Effector CD8-positive, alpha-beta T cell (primary cell): ENCODE data around the gene CACNA1B.
"Not testable (repeated sequence)": the region's sequence is repeated elsewhere in the genome, so short reads cannot be mapped to it uniquely, and the experiment has no call there.

Experiments used
- DNase-seq: peaks from one replicate; lab custom pipeline; 2025; lab: John Stamatoyannopoulos, UW

CACNA1B gene

GRCh38 chr9:137865581-137866145 lies 11.9 kb upstream of the CACNA1B start:
- DNase-seq, result no peak

GRCh38 chr9:137866226-137867141 lies 11.1 kb upstream of the CACNA1B start:
- no peak for DNase-seq

DNA sequence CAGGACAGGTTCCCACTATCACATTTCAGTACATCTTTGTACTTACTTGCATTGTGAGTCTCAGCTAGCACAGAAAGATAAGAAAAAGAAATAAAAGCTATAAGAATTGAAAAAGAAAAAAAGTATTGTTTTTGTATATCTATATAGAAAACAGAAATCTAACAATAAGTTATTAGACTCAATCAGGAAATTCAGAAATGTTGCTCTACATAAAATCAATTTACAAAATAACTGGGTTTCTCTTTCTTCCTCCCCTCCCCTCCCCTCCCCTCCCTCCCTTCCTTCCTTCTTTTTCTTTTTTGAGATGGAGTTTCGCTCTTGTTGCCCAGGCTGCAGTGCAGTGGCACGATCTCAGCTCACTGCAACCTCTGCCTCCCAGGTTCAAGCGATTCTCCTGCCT lies 7.2 kb upstream of the CACNA1B start:
- DNase-seq, result no peak

DNA sequence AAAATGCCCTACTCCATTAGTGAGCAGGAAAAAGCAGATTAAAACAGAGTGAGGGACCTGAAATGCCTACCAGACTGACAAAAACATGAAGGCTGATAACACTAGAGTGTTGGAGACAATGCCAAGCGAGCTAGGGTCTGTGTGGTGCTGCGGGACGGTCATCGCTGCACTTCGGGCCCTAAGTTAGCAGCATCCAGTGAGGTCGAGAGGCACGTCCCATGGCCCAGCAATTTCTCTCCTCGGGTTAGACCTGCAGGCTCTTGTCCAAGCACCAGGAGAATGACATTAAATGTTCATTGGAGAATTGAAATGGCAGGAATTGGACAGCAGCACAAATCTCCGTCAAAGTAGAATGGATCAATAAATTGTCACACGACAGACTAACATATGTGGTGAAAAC lies 5.3 kb upstream of the CACNA1B start:
- no peak for DNase-seq

DNA sequence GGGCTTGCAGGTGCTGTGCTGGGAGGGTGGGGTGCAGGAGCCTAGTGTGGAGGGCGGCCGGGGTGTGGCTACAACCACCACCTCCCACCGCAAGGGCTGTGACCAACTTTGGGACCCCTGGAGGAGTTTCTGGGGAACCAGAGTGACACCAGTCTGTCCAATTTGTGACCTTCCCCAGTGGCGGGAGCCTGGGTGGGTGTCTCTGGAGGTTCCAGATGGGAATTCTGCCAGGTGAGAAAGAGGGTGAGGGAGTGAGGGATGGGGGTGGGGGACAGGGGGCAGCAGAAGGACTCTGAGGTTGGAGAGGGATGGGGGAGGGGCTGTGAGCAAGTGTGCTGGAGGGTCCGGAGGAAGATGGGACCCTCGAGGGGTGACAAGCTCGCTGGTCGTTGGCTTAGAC lies 4.2 kb upstream of the CACNA1B start:
- no peak for DNase-seq

DNA sequence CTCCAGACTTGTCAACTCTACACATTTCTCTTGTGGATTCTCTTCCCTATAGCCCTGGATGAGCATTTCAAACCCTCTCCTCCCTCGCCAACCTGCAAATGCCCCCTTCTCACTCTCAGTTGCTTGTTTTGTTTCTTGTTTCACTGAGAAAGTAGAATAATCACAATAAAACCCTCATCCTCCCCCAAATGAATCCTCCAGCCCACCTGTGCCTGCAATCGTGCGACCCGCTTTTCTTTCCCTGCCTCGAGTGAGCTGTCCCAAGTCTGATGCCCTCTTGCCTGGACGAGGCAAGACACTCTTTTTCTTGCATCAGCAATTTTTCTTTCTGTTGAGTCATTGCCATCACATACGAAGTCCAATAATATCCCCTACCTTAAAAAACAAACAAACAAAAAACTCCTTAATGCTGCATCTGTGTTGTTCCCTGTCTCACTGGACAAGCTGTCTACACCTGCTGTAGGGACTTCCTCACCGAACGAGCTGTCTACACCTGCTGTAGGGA lies 3.7 kb upstream of the CACNA1B start:
- DNase-seq, result no peak

- DNase-seq, result no peak
Observed at GRCh38 chr9:137875354-137875753, 2.2 kb upstream of the CACNA1B start.

DNA sequence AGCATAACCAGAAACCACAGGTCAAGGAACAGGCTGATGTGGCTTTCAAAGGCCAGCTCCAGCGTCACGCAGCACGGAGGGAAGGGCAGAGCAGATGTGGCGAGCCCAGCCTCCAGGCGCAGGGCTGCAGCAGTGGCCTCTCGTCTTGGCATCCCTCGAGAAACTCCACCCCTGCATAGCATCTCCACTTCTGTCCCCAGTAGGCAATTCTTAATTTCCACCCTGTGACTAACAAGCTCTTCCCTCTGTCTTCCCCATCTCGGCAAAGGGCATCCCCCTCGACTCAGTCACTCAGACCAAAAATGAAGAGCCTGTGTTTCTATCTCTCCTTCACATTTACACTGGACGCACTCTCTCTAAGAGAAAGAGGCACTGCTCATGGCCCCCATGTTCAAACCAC lies 1.7 kb upstream of the CACNA1B start:
- no peak for DNase-seq

GRCh38 chr9:137876269-137876668 lies 1.3 kb upstream of the CACNA1B start:
- no peak for DNase-seq

DNA sequence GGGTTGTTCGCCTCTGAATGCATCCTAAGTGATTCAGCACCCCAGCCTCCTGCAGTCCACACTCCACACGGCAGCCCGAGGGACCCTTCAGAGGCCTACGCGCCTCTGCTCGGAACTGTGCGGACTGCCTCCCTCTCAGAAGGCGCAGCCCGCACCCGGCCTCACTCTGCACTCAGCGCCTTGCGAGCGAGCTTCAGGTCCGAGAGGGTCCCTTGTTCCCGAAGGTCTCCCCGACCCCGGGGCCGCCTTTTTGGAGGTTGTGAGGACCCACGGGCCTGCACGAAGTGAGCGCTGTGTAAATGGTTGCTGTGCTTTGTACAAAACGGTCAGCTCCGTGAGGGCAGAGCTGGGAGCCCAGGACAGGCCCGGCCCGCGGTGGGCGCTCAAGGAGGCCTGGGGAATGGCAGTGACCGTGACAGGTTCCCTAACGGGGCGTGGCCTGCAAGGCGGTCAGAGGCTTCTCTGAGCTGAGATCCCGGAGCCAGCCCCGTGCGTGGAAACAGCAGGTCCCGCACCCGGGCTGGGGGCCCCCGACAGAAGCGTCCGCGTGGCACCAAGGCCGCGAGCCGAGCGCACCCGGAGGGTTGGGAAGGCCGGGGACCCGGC lies 698 bp upstream of the CACNA1B start:
- no peak for DNase-seq

- no peak for DNase-seq
Observed at GRCh38 chr9:137878146-137878941, 762 bp downstream of the CACNA1B start.

- no peak for DNase-seq
Observed at GRCh38 chr9:137879052-137879451, 1.5 kb downstream of the CACNA1B start.

- no peak for DNase-seq
Observed at GRCh38 chr9:137879566-137880150, 2.1 kb downstream of the CACNA1B start.

- no peak for DNase-seq
Observed at GRCh38 chr9:137880160-137880975, 2.8 kb downstream of the CACNA1B start.

DNA sequence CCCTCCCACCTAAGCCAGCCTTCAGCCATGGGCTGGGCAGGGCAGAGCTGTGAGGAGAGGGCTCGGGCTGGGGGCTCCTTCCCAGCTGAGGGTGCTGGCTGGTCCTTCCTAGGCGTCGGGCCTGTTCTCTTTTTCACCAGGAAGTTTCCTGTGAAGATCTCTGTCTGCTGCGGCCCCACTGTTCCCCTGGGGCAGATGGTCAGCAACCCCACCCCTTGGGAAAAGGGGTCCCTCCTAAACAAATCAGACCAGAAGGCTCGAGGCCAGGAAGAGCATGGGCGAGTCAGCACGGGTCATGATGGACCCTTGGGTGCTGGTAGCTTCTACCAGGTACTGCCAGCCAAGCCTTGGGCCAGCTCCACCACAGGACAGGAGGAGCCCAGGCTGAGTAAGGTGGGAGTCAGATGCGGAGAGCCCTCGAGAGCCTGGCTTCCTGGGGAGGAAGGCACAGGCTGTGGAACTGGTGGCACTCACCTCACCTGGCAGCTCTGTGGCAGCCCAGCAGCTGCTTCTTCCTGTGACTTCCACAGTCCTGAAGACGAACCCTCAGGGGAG lies 3.5 kb downstream of the CACNA1B start:
- DNase-seq, result no peak

- no peak for DNase-seq
Observed at GRCh38 chr9:137881591-137882505, 4.3 kb downstream of the CACNA1B start.

- DNase-seq, result no peak
Observed at GRCh38 chr9:137882506-137882821, 4.9 kb downstream of the CACNA1B start.

DNA sequence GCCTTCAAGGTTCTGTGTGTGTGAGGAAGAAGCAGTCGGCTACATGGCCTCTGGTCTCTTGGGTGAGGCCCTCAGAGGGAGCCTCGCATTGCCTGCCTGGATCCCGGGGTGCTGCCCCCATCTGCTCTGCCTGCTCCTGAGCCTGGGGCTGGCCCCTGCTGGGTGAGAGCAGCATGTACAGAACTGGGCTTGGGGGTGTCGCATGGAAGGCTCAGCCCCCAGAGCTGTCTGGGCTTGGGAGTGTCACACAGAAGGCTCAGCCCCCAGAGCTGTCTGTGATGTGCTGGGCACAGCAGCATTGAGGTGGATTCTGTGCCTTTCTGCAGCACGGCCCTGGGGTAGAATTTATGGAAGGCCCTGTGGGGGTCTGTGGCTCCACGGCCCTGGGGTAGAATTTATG lies 6.4 kb downstream of the CACNA1B start:
- DNase-seq, result not testable (repeated sequence)

DNA sequence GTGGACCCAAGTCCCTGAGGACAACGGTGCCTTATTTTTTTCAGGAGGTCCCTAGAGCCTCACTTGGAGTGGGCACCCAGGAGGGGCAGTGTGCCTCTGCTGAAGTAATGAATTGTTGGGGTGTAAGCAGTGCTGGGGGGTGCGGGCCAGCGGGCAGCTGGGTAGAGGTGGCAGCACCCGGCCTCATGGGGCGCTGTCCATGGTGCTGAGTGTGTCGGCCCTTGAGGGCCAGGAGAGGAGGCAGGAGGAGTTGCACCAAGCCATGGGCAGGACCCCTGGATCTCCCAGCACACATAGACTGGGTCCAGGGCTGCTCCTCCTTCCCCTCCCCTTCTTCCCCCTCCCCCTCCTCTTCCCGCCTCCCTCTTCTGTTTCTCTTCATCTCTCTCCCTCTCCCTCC lies 7.0 kb downstream of the CACNA1B start:
- DNase-seq, result not testable (repeated sequence)

GRCh38 chr9:137885121-137885520 lies 7.5 kb downstream of the CACNA1B start:
- DNase-seq, result not testable (repeated sequence)
